DMS53 (cell line): ENCODE results near the gene HNRNPH2.
A peak's percentile ranks its signal among the peaks of the same experiment; 100 is the strongest.

Source experiments
- DNase-seq: peaks from one replicate; lab custom pipeline; 2025; lab: John Stamatoyannopoulos, UW

The HNRNPH2 gene

GRCh38 chrX:101395789-101396188 lies 12.2 kb upstream of the HNRNPH2 start:
- DNase-seq = peak; percentile 15

- DNase-seq = peak; percentile 37
Observed at GRCh38 chrX:101397779-101398178, 10.2 kb upstream of the HNRNPH2 start.

GRCh38 chrX:101398694-101399093 lies 9.3 kb upstream of the HNRNPH2 start:
- no peak for DNase-seq

GRCh38 chrX:101399825-101400224 lies 8.2 kb upstream of the HNRNPH2 start:
- DNase-seq = no peak

- peak; percentile 53 for DNase-seq
Observed at GRCh38 chrX:101407167-101407747, 765 bp upstream of the HNRNPH2 start.

GRCh38 chrX:101408532-101408841 lies 465 bp downstream of the HNRNPH2 start:
- no peak for DNase-seq

GRCh38 chrX:101409043-101409442 lies 1.0 kb downstream of the HNRNPH2 start:
- DNase-seq = peak; percentile 32

- no peak for DNase-seq
Observed at GRCh38 chrX:101410461-101410860, 2.4 kb downstream of the HNRNPH2 start.

GRCh38 chrX:101411984-101412383 lies 4.0 kb downstream of the HNRNPH2 start:
- DNase-seq = no peak

- peak; percentile 76 for DNase-seq
Observed at GRCh38 chrX:101415180-101416145, 7.4 kb downstream of the HNRNPH2 start.

- no peak for DNase-seq
Observed at GRCh38 chrX:101416691-101417090, 8.7 kb downstream of the HNRNPH2 start.

GRCh38 chrX:101417190-101417589 lies 9.2 kb downstream of the HNRNPH2 start:
- no peak for DNase-seq

GRCh38 chrX:101417981-101418841 lies 10.2 kb downstream of the HNRNPH2 start:
- peak; percentile 78 for DNase-seq

- DNase-seq = no peak
Observed at GRCh38 chrX:101419489-101419888, 11.5 kb downstream of the HNRNPH2 start.

GRCh38 chrX:101427954-101428353 lies 19.9 kb downstream of the HNRNPH2 start:
- DNase-seq = no peak

- peak; percentile 20 for DNase-seq
Observed at GRCh38 chrX:101429934-101430333, 21.9 kb downstream of the HNRNPH2 start.

GRCh38 chrX:101430457-101431078 lies 22.5 kb downstream of the HNRNPH2 start:
- DNase-seq = peak; percentile 49

- DNase-seq = no peak
Observed at GRCh38 chrX:101442085-101442484, 34.1 kb downstream of the HNRNPH2 start.

- no peak for DNase-seq
Observed at GRCh38 chrX:101449279-101449678, 41.3 kb downstream of the HNRNPH2 start.

GRCh38 chrX:101450085-101450484 lies 42.1 kb downstream of the HNRNPH2 start:
- no peak for DNase-seq

- DNase-seq = no peak
Observed at GRCh38 chrX:101450961-101451360, 42.9 kb downstream of the HNRNPH2 start.

GRCh38 chrX:101452056-101452455 lies 44.0 kb downstream of the HNRNPH2 start:
- no peak for DNase-seq
